RWPE1 (cell line): ENCODE data around the gene KLRC2.
"Not testable (repeated sequence)": the region's sequence is repeated elsewhere in the genome, so short reads cannot be mapped to it uniquely, and the experiment has no call there.

Experiments used
- CTCF ChIA-PET: fragments of 350-600 bp; sonication (Branson Sonifier 250); formaldehyde crosslinking; extraction: SDS; loops from one replicate; lab custom pipeline; 2021; lab: Yijun Ruan, JAX
- POLR2A ChIA-PET: fragments of 400-600 bp; formaldehyde crosslinking; extraction: SDS; loops from one replicate; lab custom pipeline; 2020; ENCODE audit warnings: antibody characterized with exemption; ENCODE audit not compliant: low non-redundant PET; lab: Yijun Ruan, JAX
- DNase-seq: peaks from one replicate; pipeline ENCODE4 v3.0.0; 2012; ENCODE audit warnings: low spot score
- H3K27ac ChIP-seq: fragments of 450-650 bp; 2 replicates; pipeline ENCODE4 v1.5.1; 2017
- TF ChIP-seq, protein P1 (sequence below): fragments of 450-650 bp; conservative IDR thresholded peaks from 2 replicates; pipeline ENCODE4 v1.5.1; 2017; ENCODE audit warnings: low read depth, mild to moderate bottlenecking

KLRC2 gene

DNA sequence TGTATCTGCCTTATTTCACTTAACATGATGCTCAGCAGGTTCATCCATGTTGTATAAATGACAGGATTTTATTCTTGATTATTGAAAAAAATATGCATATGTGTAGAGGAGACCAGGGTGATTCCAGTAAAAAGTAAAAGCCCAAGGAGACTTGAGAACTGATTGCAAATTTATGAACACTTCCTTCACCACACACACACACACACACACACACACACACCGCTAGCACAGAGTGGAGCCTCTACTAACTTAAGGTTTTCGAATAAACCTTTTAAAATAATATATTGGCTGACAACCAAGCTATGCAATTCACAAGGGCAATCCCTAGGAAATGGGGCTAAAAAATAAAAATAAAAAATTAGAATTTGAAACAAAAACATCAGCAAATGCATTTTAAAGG, 37.6 kb downstream of the KLRC2 start:
- ChIA-PET POLR2A (no interaction called here), CTCF (no interaction called here)
- TF ChIP-seq, protein P1, sequence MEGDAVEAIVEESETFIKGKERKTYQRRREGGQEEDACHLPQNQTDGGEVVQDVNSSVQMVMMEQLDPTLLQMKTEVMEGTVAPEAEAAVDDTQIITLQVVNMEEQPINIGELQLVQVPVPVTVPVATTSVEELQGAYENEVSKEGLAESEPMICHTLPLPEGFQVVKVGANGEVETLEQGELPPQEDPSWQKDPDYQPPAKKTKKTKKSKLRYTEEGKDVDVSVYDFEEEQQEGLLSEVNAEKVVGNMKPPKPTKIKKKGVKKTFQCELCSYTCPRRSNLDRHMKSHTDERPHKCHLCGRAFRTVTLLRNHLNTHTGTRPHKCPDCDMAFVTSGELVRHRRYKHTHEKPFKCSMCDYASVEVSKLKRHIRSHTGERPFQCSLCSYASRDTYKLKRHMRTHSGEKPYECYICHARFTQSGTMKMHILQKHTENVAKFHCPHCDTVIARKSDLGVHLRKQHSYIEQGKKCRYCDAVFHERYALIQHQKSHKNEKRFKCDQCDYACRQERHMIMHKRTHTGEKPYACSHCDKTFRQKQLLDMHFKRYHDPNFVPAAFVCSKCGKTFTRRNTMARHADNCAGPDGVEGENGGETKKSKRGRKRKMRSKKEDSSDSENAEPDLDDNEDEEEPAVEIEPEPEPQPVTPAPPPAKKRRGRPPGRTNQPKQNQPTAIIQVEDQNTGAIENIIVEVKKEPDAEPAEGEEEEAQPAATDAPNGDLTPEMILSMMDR, result no peak
- H3K27ac ChIP-seq, result no peak overlapping the region
- DNase-seq, result no peak

DNA sequence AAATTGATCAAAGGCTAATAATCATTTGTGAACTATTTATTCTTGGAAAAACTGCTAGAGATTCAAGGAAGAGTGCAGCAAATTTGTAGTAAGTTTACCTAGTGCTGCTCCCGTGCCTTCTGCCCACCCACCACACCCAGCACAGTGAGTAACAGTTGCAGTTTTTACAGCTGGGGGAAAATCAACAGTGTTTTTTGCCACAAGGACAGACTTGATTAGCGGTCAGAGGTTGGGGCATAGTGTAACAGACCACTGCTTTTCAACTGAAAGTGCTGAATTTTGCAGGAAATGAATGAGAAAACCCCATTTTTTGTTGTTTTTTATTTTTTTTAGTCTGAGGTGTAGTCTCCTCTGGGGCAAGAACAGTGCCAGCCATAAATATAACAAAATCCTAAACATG, 38.5 kb downstream of the KLRC2 start:
- no peak overlapping the region for H3K27ac ChIP-seq
- DNase-seq, result no peak
- TF ChIP-seq, protein P1, result no peak
- ChIA-PET CTCF (no interaction called here), POLR2A (no interaction called here)

DNA sequence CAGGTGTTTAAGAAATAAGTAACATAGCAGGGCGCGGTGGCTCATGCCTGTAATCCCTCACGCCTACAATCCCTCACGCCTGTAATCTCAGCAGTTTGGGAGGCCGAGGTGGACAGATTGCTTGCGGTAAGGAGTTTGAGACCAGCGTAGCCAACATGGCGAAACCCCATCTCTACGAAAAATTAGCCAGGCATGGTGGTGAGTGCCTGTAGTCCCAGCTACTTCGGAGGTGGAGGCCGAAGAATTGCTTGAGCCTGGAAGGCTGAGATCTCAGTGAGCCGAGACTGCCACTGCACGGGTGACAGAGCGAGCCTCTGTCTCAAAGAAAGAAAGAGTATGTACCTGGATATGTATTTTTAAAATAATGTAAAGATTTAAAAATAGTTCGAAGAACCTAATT, 39.6 kb downstream of the KLRC2 start:
- DNase-seq, POLR2A ChIA-PET: not testable (repeated sequence)
- CTCF ChIA-PET, result interaction anchor here (0.7 kb wide), 1 partner anchor 10 kb away, joined by 4 read pairs; no protein-coding TSS in a partner anchor
- peak overlapping the region; percentile 78 for H3K27ac ChIP-seq

DNA sequence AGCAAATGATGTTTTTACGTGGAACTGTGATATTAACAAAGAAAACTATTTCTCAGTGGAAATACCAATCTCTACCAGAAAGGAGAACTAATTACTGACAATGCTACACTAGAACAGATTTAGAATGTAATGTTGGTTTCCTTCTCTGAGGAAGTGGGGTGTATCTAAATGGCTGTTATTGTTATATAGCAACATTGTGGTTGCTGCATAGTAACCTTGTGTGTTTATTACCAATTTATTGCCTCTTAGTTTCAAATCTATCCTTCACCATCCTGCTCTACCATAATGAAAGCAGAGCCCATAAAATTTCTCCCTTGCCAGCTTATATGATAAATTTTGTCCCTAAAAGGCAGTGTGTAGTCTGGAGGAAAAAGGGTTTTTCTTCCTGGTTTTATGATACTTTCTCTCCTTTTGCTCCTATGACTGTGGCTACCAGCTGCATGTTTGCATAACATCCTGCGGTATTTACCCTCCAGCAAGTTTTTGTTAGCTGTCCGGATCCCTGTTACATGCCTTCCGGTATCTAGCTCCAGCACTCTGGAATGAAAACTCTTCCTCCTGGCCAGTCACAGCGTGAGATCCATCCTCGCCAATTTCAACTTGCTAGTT, 40.3 kb downstream of the KLRC2 start:
- ChIA-PET CTCF (interaction anchor here (0.7 kb wide), 1 partner anchor 9 kb away, joined by 4 read pairs; no protein-coding TSS in a partner anchor), POLR2A (no interaction called here)
- TF ChIP-seq, protein P1, result no peak
- H3K27ac ChIP-seq, result peak overlapping the region; percentile 78
- peak; percentile 62 for DNase-seq

DNA sequence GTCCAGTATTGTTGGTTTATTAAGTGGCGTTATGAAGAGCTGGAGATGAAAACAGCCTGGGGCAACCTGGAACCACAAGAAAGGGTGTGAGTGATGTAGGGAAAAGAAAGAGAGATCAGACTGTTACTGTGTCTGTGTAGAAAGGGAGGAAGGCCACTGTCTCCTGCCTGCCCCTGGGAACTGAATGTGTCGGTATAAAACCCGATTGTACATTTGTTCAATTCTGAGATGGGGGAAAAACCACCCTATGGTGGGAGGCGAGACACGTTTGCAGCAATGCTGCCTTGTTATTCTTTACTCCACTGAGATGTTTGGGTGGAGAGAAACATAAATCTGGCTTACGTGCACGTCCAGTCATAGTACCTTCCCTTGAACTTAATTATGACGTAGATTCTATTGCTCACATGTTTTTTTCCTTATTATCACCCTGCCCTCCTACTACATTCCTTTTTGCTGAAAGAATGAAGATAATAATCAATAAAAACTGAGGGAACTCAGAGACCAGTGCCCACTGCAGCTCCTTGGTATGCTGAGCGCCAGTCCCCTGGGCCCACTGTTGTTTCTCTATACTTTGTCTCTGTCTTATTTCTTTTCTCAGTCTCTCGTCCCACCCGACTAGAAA, 41.2 kb downstream of the KLRC2 start:
- DNase-seq, POLR2A ChIA-PET, H3K27ac ChIP-seq, CTCF ChIA-PET: not testable (repeated sequence)

DNA sequence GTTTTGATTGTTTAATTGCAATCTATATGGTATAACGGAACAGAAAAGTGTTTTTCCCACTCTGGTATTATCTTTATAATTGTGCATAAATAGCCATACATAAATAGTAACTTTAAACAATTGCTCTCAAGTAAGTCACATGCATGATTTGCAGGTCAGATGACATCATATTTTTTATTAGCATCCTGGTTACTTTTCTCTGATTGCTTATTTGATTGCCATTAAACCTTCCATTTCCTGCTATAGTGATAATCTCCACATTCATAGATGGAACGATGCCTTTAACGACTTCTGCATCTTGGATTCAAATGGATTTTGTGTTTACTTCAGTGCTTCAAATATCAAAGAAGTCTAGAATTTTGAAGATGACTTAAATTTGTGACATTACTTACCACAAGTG, 42.5 kb downstream of the KLRC2 start:
- DNase-seq, result no peak
- POLR2A ChIA-PET, result no interaction called here
- CTCF ChIA-PET, result no interaction called here
- H3K27ac ChIP-seq, result no peak overlapping the region
- TF ChIP-seq, protein P1, result no peak

DNA sequence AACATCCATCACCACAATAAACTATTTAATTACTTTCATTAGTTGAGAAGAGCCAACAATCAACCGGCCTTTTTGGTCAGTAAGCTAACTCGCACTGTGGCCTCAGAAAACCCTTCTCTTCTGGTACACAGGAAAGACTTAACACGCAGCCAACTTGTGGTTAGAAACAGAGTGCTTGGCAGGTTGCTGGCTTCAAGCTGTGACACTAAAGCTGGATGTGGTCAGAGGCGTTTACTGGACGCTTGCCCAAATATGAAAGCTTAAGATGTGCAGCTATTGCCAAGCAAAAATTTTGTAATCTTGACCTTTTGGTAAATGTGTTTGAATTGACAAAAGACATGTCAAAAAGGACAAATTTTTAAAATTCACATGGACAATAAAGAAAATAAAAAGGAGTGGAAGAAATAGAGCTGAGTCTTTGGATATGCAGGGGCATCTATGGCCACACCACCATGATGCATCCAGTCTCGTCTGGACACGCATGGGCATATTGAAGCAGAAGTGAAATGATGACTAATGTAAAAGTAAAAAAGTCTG, 43.3 kb downstream of the KLRC2 start:
- ChIA-PET CTCF (interaction anchor here (2.0 kb wide), 1 partner anchor 26 kb away, joined by 5 read pairs; no protein-coding TSS in a partner anchor), POLR2A (interaction anchor here (0.5 kb wide), 1 partner anchor 30 kb away, joined by 5 read pairs; no protein-coding TSS in a partner anchor)
- DNase-seq, result peak; percentile 68

DNA sequence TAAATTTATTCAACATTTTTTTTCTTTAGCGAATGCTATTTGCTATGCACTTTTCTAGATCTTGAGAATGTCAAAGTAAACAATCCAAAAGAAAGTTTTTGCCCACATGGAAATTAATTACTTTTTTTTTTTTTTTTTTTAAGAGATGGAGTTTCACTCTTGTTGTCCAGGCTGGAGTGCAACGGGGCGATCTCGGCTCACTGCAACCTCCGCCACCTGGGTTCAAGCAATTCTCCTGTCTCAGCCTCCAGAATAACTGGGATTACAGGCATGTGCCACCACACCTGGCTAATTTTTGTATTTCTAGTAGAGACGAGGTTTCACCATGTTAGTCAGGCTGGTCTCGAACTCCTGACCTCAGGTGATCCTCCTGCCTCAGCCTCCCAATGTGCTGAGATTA, 44.8 kb downstream of the KLRC2 start:
- DNase-seq, POLR2A ChIA-PET: not testable (repeated sequence)
- peak overlapping the region; percentile 65 for H3K27ac ChIP-seq
- CTCF ChIA-PET, result interaction anchor here (2.0 kb wide), 1 partner anchor 24 kb away, joined by 5 read pairs; no protein-coding TSS in a partner anchor

More for the DNA sequence above, 43.3 kb downstream of the KLRC2 start:
- peak overlapping the region; percentile 57; the same call in 1 of the 2 replicates for H3K27ac ChIP-seq
- TF ChIP-seq, protein P1, result no peak
